T47D (cell line): ENCODE results near the gene NSRP1.
"Not testable (repeated sequence)": the region's sequence is repeated elsewhere in the genome, so short reads cannot be mapped to it uniquely, and the experiment has no call there.

Source experiments
- DNase-seq, 2 experiments: peaks; one replicate each; pipeline versions ENCODE4 v3.0.0 to v3.0.0-alpha.2; 2011 to 2012; ENCODE audit warnings: low read depth in 1 of 2, low spot score in 1 of 2
- JUND ChIP-seq: IDR thresholded peaks from 2 replicates; pipeline ENCODE4 v1.6.1; 2012; ENCODE audit warnings: low read depth
- in situ Hi-C: cut with HindIII; loops from 2 replicates; pipeline ENCODE4 v1.10.0; 2016; ENCODE audit warnings: low sequenced_read_pairs, low pct_unique_long_range_greater_than_20kb

The NSRP1 gene

DNA sequence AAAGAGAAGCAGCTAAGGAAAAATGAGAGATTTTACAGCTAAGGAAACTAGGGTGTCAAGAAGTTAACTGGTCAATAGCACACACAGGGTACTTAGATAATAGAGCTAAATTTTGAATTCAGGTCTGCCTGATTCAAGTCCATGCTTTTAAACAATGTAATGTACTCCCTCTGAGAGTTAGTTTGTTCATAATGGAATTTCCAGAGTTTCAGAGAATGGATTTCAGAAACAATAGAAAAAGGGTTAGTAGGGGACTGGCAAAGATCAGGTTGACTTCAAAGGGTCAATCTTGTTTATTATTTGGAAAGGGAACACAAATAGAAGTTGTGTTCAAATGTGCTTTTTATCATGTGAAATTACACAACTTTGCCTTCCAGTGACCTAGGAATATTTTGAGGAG is 17.9 kb downstream of the NSRP1 start:
- in situ Hi-C loops, result no loop called here
- DNase-seq, result no peak
- no peak for TF ChIP-seq JUND

DNA sequence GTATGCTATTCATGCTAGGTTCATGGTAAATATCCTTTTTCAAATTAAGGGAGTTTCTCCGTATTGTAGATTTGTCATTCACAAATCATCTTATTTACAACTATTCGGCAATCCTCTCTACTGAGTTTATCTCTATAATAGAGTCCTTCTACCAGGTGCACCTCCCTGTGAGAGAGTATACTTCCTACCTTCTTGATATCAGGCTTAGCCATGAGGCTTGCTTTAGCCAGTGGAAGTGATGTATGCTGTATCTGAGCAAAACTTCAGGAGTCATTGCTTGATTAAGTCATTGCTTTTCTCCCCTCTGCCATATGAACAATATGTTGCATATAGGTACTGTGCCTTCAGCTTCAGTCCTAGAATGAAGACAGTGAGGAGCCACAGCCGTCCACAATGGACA is 20.5 kb downstream of the NSRP1 start:
- in situ Hi-C loops, result no loop called here
- TF ChIP-seq JUND, result no peak
- DNase-seq, result no peak

DNA sequence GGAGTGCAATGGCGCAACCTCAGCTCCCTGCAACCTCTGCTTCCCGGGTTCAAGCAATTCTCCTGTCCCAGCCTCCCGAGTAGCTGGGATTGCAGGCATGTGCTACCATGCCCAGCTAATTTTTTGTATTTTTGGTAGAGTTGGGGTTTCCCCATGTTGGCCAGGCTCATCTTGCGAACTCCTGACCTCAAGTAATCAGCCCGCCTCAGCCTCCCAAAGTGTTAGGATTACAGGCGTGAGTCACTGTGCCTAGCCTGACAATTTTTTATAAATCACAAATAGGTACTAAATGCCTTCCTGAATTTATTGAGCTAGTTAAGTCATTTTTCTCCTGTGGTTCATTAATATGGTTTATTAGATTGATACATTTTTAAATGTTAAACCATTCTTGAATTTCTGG is 31.2 kb downstream of the NSRP1 start:
- DNase-seq, in situ Hi-C loops: not testable (repeated sequence)

DNA sequence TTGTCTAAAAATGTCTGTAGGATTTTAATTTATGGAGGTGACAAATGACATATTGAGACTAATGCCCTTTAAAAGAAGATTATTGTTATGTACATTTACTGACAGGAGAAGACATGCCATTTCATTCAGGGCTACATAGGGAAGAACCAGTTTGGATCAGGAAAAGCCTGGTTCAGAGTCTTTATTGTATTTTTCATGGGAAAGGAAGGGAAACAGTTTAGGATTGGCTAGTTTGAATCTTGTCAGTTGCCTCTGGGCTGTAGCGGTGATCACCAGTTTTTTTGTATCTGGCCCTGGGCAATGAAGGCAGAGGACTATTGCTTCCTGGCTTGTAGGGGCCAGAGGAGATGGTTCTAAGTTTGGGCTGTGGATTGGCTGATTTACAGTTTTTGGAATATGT is 31.8 kb downstream of the NSRP1 start:
- peak in 1 of 2 experiments; percentile 39 for DNase-seq
- in situ Hi-C loops, result no loop called here
- no peak for TF ChIP-seq JUND

DNA sequence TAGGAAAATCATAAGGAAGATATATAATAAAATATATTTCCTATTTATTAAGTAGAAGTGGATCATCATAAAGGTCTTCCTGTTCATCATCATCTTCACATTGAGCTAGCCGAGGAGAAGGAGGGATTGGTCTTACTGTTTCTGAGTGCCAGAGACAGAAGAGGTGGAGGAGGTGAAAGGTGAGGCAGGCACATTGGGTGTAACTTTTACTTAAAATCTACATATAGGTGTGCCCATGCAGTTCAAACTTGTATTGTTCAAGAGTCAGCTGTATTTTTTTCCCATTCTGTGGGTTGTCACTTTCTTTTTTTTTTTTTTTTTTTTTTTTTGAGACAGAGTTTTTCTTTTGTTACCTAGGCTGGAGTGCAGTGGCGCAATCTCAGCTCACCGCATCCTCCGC is 34.9 kb downstream of the NSRP1 start:
- TF ChIP-seq JUND, result no peak
- DNase-seq, result no peak
- in situ Hi-C loops, result no loop called here

DNA sequence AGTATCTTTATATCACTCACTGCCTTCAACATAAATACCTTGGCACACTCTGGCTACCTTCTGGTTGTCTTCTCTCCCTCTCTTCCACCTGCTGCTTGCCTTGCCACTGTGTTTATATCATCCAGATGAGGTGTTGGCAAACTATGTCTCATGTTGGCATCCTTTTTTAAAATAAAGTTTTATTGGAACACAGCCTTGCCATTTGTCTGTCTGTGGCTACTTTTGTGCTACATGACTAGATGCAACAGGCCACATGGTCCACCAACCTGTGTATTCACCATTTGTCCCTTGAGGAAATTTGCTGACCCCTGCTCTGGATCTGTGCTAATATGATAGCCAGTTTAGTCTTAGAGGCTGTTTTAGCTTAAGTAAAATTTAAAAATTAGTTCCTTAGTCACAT is 36.8 kb downstream of the NSRP1 start:
- no peak for DNase-seq
- in situ Hi-C loops, result no loop called here
- no peak for TF ChIP-seq JUND

DNA sequence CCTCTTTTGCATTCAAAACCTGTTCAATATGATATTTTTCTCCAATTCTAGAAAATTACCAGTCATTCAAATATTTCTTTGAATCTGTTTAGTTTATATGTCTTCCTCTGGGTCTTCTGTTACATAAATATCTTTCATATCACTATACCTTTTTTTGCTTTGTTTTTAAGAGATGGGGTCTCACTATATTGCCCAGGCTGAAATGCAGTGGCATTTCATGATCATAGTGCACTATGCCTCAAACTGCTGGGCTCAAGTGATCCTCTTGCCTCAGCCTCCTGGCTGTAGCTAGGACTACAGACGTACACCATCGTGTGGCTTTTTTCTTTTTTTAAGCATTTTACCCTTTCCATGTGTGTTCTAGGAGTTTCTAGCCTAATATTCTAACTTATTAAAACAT is 38.8 kb downstream of the NSRP1 start:
- DNase-seq, result no peak
- in situ Hi-C loops, result no loop called here
- no peak for TF ChIP-seq JUND

DNA sequence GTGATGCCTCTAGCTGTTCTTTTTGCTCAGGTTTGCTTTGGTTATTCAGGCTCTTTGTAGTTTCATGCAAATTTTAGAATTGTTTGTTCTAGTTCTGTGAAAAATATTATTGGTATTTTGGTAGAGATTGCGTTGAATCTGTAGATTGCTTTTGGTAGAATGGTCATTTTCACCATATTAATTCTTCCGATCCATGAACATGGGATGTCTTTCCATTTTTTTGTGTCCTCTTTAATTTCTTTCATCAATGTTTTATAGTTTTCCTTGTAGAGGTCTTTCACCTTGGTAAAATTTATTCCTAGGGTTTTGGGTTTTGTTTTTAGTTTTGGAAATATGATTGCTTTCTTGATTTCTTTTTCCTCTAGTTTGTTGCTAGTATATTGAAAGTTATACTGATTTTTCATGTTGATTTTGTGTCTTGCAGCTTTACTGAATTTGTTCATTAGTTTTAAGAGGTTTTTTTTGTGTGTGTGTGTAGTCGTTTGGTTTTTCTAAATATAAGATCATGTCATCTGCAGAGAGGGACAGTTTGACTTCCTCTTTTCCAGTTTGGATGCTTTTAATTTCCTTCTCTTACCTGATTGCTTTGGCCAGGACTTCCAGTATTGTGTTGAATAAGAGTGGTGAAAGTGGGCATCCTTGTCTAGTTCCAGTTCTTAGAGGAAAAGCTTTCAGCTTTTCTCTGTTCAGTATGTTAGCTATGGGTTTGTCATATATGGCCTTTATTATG is 42.4 kb downstream of the NSRP1 start:
- in situ Hi-C loops, result no loop called here
- TF ChIP-seq JUND, result no peak
- DNase-seq, result no peak

DNA sequence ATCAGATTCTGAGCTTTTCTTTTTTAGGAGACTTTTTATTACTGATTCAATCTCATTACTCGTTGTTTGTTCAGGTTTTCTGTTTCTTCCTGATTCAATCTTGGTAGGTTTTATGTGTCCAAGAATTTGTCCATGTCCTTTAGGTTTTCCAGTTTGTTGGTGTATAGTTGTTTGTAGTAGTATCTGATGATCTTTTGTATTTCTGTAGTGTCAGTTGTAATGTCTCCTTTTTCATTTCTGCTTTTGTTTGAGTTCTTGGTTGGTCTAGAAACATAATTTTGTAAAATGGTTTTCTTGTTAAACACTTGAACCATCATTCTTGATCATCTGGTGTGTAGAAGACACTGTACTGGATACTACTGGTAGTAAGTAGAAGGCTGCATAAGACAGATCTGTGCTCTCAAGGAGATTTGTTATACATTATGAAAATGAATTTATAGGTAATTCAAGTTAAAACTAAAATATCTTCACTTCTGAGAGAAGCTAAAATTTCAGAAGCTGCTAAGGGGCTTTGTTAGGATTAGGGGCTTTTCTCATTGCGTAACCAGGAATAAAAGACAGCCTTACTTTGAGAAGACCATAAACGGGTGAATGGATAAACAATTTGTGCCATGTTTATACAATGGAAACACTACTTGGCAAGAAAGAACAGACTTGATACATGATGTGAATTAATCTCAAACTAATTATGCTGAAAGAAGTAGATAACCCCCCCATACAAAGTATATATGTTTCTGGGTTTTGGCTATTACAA is 44.0 kb downstream of the NSRP1 start:
- TF ChIP-seq JUND, result no peak
- in situ Hi-C loops, result no loop called here
- peak in 1 of 2 experiments; percentile 48 for DNase-seq

DNA sequence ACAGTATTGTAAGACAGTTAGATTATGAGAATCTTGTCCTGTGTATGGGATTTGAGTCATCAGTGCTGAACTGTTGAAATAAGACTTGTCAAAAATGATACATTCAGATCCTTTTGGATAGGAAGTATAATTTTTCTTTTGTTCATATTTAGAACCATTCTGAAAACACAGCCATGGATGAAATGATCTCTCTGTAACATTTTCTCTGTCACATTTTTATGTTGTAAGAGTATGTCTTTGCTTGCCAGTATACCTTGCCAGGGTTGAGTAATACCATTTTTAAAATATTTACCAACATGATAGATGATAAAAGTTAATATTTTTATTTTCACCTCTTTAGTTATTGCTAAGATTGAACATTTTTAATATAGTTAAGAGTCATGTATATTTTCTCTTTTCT is 45.0 kb downstream of the NSRP1 start:
- DNase-seq, result no peak
- in situ Hi-C loops, result no loop called here
- no peak for TF ChIP-seq JUND

DNA sequence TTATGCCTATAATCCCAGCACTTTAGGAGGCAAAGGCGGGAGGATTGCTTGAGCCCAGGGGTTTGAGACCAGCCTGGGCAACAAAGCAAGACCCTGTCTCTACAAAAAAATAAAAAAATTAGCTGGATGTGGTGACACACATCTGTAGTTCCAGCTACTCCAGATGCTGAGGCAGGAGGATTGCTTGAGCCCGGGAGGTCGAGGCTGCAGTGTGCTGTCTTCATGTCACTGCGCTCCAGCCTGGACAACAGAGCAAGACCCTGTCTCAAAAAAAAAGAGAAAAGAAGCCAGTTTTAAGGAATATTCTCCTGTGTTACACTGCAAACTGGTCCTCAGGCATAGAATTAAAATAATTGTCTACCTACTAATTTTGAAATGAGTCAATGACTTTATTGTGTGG is 47.9 kb downstream of the NSRP1 start:
- in situ Hi-C loops, result no loop called here
- TF ChIP-seq JUND, result no peak
- no peak for DNase-seq

DNA sequence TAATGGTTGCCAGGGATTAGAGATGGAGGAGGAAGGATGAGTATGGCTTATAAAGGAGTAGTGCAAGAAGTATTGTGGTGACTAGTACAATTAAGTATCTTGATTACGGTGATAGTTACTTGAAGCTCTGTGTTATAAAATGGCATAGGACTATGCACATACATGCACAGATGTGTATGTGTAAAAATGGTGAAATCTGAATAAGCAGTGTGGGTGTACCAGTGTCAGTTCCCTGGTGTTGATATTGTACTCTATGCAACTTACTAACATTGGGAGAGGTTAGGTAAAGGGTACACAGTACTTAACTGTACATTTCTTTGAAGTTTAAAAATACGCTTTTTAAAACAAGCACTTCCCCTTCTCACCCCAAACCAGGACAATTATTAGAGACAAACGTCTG is 48.5 kb downstream of the NSRP1 start:
- DNase-seq, result no peak
- no peak for TF ChIP-seq JUND
- in situ Hi-C loops, result no loop called here

DNA sequence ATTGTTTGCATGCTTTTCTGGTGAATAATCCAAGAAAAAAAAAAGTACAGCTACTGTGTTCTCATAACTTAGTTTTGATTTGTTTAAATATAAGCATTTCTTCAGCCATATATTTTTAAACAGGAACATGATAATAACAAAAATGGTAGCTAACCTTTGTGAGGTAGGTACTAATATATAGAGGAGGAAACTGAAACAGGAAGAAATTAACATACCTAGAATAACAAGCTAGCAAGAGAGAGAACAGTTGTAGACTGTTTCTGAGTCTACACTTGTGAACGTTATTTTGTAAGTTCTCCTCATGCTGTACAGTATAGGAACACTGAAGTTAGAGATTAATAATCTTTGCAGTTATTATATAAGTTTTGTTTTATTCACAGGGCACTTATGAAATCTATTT is 49.3 kb downstream of the NSRP1 start:
- in situ Hi-C loops, result no loop called here
- no peak for DNase-seq
- TF ChIP-seq JUND, result no peak

DNA sequence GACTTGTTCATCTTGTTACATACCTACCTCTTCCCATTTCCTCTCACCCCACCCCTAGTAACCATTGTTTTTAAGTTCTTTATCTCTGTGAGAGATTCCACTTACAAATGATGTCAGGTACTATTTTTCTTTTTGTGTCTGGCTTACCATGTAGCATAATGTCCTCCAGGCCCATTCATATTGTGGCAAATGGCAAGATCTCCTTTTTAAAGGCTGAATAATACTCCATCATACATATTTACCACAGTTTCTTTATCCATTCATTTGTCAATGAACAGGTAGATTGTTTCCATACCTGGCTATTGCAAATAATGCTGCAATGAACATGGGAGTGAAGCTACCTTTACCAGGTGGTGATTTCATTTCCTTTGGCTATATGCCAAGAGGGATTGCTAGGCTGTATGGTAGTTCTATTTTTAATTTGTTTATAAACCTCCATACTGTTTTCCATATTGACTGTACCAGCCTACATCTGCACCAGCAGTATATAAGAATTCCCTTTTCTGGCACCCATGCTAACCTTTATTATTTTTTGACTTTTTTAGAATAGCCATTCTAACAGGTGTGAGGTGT is 53.9 kb downstream of the NSRP1 start:
- no peak for DNase-seq
- TF ChIP-seq JUND, result no peak
- in situ Hi-C loops, result no loop called here
